Neutrophil (primary cell): Measurements from ENCODE around the gene SLC47A1.

Source experiments
- H3K27ac ChIP-seq: fragments of 200-600 bp; sonication (generic); 2 replicates; pipeline ENCODE4 v1.5.1; 2016; ENCODE audit warnings: mild to moderate bottlenecking, moderate library complexity
- H3K27me3 ChIP-seq: fragments of 200-600 bp; sonication (generic); 2 replicates; pipeline ENCODE4 v1.6.0; 2016; ENCODE audit warnings: mild to moderate bottlenecking
- H3K36me3 ChIP-seq: fragments of 200-600 bp; sonication (generic); 2 replicates; pipeline ENCODE4 v1.5.1; 2017
- H3K4me1 ChIP-seq, 2 experiments: fragments of 200-600 bp in 1 of 2; sonication (generic) in 1 of 2; 1 replicate in 1 of 2; 2 replicates in 1 of 2; pipeline versions ENCODE4 v1.5.1 to v1.6.1; 2013 to 2016; ENCODE audit warnings: low read depth in 1 of 2, low read length in 1 of 2, mild to moderate bottlenecking in 1 of 2, moderate library complexity in 1 of 2; ENCODE audit not compliant: control insufficient read depth in 1 of 2, insufficient read depth in 1 of 2
- H3K4me3 ChIP-seq, 2 experiments: fragments of 200-600 bp in 1 of 2; sonication (generic) in 1 of 2; 1 replicate in 1 of 2; 2 replicates in 1 of 2; pipeline ENCODE4 v1.5.1; 2013 to 2016; ENCODE audit warnings: low read depth in 1 of 2, low read length in 1 of 2, mild to moderate bottlenecking in 1 of 2, moderate library complexity in 1 of 2
- H3K9me3 ChIP-seq: fragments of 200-600 bp; sonication (generic); 2 replicates; pipeline ENCODE4 v1.5.1; 2016
- TF ChIP-seq, protein P1 (sequence below): fragments of 200-600 bp; sonication (generic); IDR thresholded peaks from 2 replicates; pipeline ENCODE4 v1.5.1; 2016; ENCODE audit warnings: antibody characterized with exemption

The SLC47A1 gene

DNA sequence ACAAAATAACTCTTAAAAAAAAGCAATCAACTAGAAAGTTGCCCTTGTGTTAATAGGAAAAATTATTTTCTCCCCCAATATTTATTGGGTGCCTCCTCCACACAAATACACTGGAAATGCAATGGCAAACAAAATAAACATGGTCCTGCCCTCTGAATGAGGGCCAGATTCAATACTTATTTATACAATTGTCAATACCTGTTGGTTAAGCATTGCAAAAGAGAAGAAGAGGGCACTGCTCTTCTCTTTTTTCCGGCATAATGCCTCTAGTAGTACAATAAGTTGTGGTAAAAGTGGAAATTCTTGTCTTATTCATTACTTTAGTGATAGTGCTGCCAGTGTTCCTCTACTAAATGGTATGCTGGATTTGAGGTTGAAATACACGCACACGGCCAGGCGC is 92.4 kb downstream of the SLC47A1 start:
- H3K27ac ChIP-seq: no peak overlapping the region
- TF ChIP-seq, protein P1, sequence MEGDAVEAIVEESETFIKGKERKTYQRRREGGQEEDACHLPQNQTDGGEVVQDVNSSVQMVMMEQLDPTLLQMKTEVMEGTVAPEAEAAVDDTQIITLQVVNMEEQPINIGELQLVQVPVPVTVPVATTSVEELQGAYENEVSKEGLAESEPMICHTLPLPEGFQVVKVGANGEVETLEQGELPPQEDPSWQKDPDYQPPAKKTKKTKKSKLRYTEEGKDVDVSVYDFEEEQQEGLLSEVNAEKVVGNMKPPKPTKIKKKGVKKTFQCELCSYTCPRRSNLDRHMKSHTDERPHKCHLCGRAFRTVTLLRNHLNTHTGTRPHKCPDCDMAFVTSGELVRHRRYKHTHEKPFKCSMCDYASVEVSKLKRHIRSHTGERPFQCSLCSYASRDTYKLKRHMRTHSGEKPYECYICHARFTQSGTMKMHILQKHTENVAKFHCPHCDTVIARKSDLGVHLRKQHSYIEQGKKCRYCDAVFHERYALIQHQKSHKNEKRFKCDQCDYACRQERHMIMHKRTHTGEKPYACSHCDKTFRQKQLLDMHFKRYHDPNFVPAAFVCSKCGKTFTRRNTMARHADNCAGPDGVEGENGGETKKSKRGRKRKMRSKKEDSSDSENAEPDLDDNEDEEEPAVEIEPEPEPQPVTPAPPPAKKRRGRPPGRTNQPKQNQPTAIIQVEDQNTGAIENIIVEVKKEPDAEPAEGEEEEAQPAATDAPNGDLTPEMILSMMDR: no peak
- no peaks in the 10 kb centered on the region for H3K27me3 ChIP-seq
- H3K36me3 ChIP-seq: no peaks in the 10 kb centered on the region
- no peaks in the 10 kb centered on the region for H3K4me1 ChIP-seq
- no peak overlapping the region for H3K4me3 ChIP-seq
- no peaks in the 10 kb centered on the region for H3K9me3 ChIP-seq
